Activated CD4-positive, alpha-beta memory T cell treated with anti-CD3 and anti-CD28 coated beads, Interleukin-2, amount 10 ng/mL, durations not matched to agents 7 days and 5 days (primary cell): ENCODE results near the gene ZNF892. TPM values are rescaled to one million over a fixed set of nuclear protein-coding genes. Genes with fewer than 3 reads are reported as not detected.
"Not testable (repeated sequence)": the region's sequence is repeated elsewhere in the genome, so short reads cannot be mapped to it uniquely, and the experiment has no call there.

Experiments
- CTCF ChIA-PET: fragments of 350-600 bp; sonication (Branson Sonifier 250); formaldehyde crosslinking; loops from one replicate; lab custom pipeline; 2021; ENCODE audit warnings: antibody characterized with exemption, inconsistent platforms; lab: Charles Lee
- POLR2A ChIA-PET: fragments of 350-600 bp; sonication (Branson Sonifier 250); formaldehyde crosslinking; loops from one replicate; lab custom pipeline; 2021; ENCODE audit warnings: antibody characterized with exemption; lab: Charles Lee
- DNase-seq: peaks from one replicate; pipeline ENCODE4 v3.0.0-alpha.2; 2020
- H3K27ac Mint-ChIP-seq: one replicate; pipeline ENCODE4 v1.8.0; 2021; ENCODE audit warnings: mild to moderate bottlenecking, mixed read lengths
- H3K27me3 Mint-ChIP-seq: one replicate; pipeline ENCODE4 v1.8.0; 2021; ENCODE audit warnings: mixed read lengths
- H3K36me3 Mint-ChIP-seq: one replicate; pipeline ENCODE4 v1.8.0; 2021; ENCODE audit warnings: low read depth, mixed read lengths
- H3K4me1 Mint-ChIP-seq: one replicate; pipeline ENCODE4 v1.8.0; 2021; ENCODE audit warnings: mixed read lengths
- H3K4me3 Mint-ChIP-seq: one replicate; pipeline ENCODE4 v1.8.0; 2021; ENCODE audit warnings: mild to moderate bottlenecking, mixed read lengths
- H3K9me3 Mint-ChIP-seq: one replicate; pipeline ENCODE4 v1.8.0; 2021; ENCODE audit warnings: mixed read lengths
- total RNA-seq, 2 experiments: library from RNA; stranded (reverse); gene quantifications; one replicate each; pipeline ENCODE4 v1.2.3, GENCODE V29; 2021

The ZNF892 gene
- total RNA-seq, 2 experiments from 2014 or later, result 3.0 to 3.2 TPM

DNA sequence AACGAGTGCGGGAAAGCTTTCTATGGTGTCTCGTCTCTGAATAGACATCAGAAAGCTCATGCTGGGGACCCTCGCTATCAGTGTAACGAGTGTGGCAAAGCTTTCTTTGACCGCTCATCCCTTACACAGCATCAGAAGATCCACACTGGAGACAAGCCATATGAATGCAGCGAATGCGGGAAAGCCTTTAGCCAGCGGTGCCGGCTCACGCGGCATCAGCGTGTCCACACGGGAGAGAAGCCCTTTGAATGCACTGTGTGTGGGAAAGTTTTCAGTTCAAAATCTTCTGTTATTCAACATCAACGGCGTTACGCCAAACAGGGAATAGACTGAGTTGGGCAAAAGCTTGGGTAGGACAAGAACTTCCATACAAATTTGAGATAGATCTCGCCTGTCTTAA, 25.5 kb upstream of the ZNF892 start:
- no peak for DNase-seq
- POLR2A ChIA-PET, result no interaction called here
- no peak overlapping the region for H3K4me3 Mint-ChIP-seq
- H3K27ac Mint-ChIP-seq, result no peak overlapping the region
- H3K9me3 Mint-ChIP-seq, result peaks cover 47% of the 10 kb centered on the region
- no peaks in the 10 kb centered on the region for H3K4me1 Mint-ChIP-seq
- peaks cover 65% of the 10 kb centered on the region for H3K36me3 Mint-ChIP-seq
- CTCF ChIA-PET, result no interaction called here
- H3K27me3 Mint-ChIP-seq, result no peaks in the 10 kb centered on the region

DNA sequence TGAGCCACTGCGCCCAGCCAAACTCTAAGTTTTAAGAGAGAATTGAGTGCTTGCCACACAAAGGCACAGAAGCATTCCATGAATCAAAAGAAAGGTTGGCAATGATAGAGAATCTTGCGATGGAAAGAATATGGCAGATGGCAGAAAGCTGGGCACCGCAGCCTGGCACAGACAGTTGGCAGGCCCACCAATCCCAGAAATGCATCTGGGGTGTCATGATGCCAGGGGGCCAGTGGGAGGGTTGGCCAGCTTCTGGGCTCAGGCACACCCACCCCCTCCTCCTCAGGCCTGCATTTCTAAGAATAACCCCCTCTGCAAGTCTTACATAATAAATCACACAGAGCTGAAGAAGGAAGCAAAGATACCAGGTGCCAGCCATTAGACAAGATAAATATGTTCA, 22.1 kb upstream of the ZNF892 start:
- Mint-ChIP-seq H3K36me3 (peaks cover 36% of the 10 kb centered on the region), H3K9me3 (peaks cover 35% of the 10 kb centered on the region), H3K27me3 (peaks cover 2% of the 10 kb centered on the region), H3K4me1 (no peaks in the 10 kb centered on the region), H3K4me3 (no peak overlapping the region), H3K27ac (no peak overlapping the region)
- no peak for DNase-seq
- ChIA-PET POLR2A (no interaction called here), CTCF (no interaction called here)

DNA sequence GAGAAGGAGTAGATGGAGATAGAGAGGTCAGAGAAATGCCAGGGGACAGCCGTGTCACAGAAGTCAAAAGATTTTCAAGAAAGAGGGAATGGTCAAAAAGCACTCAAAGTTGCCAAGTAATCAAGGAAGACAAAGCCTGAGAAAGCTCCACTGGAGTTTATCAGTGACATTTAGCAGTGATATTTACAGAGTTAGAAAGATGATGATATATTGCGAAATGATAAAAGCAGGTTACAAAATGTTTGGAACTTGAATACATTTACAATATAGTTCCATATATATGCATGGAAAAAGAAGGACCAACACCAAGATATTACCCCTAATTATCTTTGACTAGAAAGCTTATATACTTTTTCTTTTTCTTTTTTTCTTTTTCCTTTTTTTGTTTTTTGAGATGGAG, 21.3 kb upstream of the ZNF892 start:
- no peak for DNase-seq
- CTCF ChIA-PET, result no interaction called here
- peaks cover 29% of the 10 kb centered on the region for H3K36me3 Mint-ChIP-seq

DNA sequence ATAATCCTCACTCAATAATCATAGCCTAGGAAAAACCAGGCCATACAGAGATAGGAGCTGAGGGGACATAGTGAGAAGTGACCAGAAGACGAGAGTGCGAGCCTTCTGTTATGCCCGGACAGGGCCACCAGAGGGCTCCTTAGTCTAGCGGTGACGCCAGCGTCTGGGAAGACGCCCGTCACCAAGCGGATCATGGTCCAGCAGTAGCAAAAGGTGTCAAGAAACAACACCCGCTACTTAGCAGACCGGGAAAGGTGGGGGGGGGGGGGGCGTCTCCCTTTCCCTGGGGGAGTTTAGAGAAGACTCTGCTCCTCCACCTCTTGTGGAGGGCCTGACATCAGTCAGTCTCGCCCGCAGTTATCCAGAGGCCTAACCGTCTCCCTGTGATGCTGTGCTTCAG, 14.4 kb upstream of the ZNF892 start:
- POLR2A ChIA-PET, H3K27ac Mint-ChIP-seq, H3K4me1 Mint-ChIP-seq, H3K9me3 Mint-ChIP-seq, H3K27me3 Mint-ChIP-seq, H3K4me3 Mint-ChIP-seq, H3K36me3 Mint-ChIP-seq, CTCF ChIA-PET: not testable (repeated sequence)
- DNase-seq, result peak; percentile 43

More for the DNA sequence above, 21.3 kb upstream of the ZNF892 start:
- H3K4me3 Mint-ChIP-seq, result no peak overlapping the region
- peaks cover 2% of the 10 kb centered on the region for H3K27me3 Mint-ChIP-seq
- no peak overlapping the region for H3K27ac Mint-ChIP-seq
- no peaks in the 10 kb centered on the region for H3K4me1 Mint-ChIP-seq
- POLR2A ChIA-PET, result no interaction called here
- H3K9me3 Mint-ChIP-seq, result peaks cover 29% of the 10 kb centered on the region

DNA sequence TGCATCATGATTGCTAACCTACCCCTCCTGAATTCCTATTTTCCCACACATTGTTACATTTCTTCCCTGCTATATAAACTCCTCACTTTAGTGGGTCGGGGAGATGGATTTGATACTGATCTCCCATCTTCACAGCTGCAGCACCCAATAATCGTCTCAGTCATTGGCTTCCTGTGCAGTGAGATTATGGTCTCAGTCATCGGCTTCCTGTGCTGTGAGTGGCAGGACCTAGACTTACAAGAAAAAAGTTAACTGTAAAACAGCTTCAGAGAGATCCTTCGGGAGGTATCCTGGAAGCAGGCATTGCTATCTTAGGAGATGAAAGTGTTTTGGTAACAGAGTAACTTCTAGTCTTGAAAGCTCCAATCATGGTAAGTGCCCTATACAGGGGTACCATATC, 3.4 kb upstream of the ZNF892 start:
- POLR2A ChIA-PET, result no interaction called here
- CTCF ChIA-PET, result no interaction called here
- no peak for DNase-seq
- Mint-ChIP-seq H3K27me3 (no peaks in the 10 kb centered on the region), H3K36me3 (peaks cover 10% of the 10 kb centered on the region), H3K27ac (no peak overlapping the region), H3K4me3 (no peak overlapping the region), H3K4me1 (peaks cover 14% of the 10 kb centered on the region), H3K9me3 (peaks cover 16% of the 10 kb centered on the region)

DNA sequence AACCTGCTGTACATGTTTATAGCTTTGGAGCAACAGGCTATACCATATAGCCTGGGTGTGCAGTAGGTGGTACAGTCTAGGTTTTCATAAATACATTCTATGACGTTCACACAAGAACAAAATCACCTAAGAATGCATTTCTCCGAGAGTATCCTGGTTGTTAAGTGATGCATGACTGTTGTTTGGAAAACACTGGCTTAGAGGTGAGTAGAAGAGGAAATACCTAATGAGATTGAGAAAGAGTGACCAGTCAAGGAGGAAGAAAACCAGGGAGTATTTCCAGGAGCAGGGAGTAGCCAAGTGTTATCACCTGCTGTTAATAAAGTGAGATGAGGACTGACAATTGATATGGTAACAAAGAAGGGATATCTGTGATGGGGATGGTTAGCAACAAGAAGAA, 2.9 kb upstream of the ZNF892 start:
- POLR2A ChIA-PET, result no interaction called here
- Mint-ChIP-seq H3K36me3 (peaks cover 15% of the 10 kb centered on the region), H3K27me3 (no peaks in the 10 kb centered on the region), H3K27ac (no peak overlapping the region), H3K4me3 (no peak overlapping the region), H3K9me3 (peaks cover 20% of the 10 kb centered on the region), H3K4me1 (peaks cover 14% of the 10 kb centered on the region)
- CTCF ChIA-PET, result no interaction called here
- no peak for DNase-seq

DNA sequence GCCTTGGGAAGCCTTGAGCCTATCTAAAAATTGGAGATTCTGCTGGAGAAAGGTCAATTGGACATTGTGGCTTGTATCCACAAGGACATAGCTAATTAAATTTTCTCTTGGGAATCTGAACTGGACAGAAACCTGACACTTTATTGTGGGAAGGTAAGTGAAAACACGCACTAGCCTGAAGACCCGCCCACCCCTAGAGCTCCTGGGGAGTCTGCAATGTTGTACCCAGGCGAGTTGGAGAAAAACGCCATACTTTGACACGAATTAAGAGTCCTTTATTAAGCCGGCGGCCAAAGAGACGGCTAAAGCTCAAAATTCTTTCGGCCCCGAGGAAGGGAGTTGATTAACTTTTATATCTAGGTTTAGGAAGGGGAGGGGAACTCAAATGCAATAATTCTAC, 1.2 kb upstream of the ZNF892 start:
- ChIA-PET CTCF (interaction anchor here (0.6 to 1.6 kb wide), 3 partner anchors 10 to 195 kb away, joined by 3 to 4 read pairs (median 3); no protein-coding TSS in a partner anchor), POLR2A (interaction anchor here (0.6 kb wide), 1 partner anchor 48 kb away, joined by 3 read pairs; no protein-coding TSS in a partner anchor)
- Mint-ChIP-seq H3K36me3 (peaks cover 26% of the 10 kb centered on the region), H3K4me1 (peaks cover 14% of the 10 kb centered on the region), H3K4me3 (peak overlapping the region; percentile 86), H3K27ac (no peak overlapping the region), H3K27me3 (no peaks in the 10 kb centered on the region), H3K9me3 (peaks cover 26% of the 10 kb centered on the region)
- DNase-seq, result no peak

DNA sequence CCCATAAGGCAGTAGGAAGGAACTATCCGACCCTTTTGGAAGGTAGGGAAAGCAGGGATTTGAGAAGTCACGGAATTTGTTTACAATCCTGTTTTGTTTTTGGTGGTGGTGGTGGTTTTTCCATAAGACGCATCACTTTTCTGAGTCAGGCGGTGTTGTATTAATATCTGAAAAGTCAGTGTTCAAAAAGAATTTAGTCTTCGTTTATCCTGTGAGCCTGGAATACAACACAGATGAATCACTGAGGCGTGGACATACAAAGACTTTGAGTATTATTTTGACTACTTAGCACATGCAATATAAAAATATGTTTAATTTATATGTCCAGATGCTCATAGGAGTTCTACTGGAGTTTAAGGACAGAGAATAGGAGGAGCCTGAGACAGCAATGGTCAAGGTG, 785 bp downstream of the ZNF892 start:
- Mint-ChIP-seq H3K27ac (no peak overlapping the region), H3K27me3 (no peaks in the 10 kb centered on the region), H3K36me3 (peaks cover 42% of the 10 kb centered on the region), H3K4me3 (peak overlapping the region; percentile 86), H3K4me1 (peaks cover 14% of the 10 kb centered on the region), H3K9me3 (peaks cover 42% of the 10 kb centered on the region)
- POLR2A ChIA-PET, result no interaction called here
- no peak for DNase-seq
- CTCF ChIA-PET, result no interaction called here

DNA sequence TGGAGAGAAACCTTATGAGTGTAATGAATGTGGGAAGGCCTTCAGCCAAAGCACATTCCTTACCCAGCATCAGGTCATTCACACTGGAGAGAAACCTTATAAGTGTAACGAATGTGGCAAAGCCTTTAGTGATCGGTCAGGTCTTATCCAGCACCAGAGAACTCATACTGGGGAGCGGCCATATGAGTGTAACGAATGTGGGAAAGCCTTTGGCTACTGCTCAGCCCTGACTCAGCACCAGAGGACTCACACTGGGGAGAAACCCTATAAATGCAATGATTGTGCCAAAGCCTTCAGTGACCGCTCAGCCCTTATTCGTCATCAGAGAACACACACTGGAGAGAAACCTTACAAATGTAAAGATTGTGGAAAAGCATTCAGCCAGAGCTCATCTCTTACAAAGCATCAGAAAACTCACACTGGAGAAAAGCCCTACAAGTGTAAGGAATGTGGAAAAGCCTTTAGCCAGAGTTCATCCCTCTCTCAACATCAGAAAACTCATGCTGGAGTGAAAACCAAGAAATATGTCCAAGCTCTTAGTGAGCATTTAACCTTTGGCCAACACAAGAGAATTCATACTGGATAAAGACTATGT, 7.8 kb downstream of the ZNF892 start:
- Mint-ChIP-seq H3K4me1 (no peaks in the 10 kb centered on the region), H3K36me3 (peaks cover 72% of the 10 kb centered on the region), H3K27ac (no peak overlapping the region), H3K9me3 (peaks cover 83% of the 10 kb centered on the region), H3K27me3 (no peaks in the 10 kb centered on the region), H3K4me3 (no peak overlapping the region)
- CTCF ChIA-PET, result no interaction called here
- DNase-seq, result no peak
- POLR2A ChIA-PET, result no interaction called here

DNA sequence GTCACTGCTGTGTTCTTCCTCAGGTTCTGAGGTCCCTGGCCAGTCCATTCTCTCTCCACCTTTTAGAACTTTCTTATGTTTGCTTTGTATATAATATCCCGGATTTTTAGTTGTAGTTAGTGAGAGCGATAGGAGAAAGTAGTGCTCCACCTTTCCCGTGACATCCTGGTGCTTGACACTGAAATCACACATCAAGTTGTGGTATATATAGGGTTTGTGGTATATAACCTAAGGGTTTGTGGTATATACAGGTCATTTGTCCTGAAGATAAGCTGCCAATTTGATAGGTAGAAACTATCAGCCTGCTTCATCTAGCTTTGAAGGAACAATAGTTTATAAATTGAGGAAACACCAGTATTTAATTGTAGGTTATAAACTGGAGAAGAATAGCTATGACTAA, 13.1 kb downstream of the ZNF892 start:
- Mint-ChIP-seq H3K4me1 (no peaks in the 10 kb centered on the region), H3K4me3 (no peak overlapping the region), H3K27ac (no peak overlapping the region), H3K36me3 (peaks cover 25% of the 10 kb centered on the region), H3K27me3 (no peaks in the 10 kb centered on the region), H3K9me3 (peaks cover 56% of the 10 kb centered on the region)
- ChIA-PET CTCF (interaction anchor here (0.6 kb wide), 1 partner anchor 26 kb away, joined by 3 read pairs; no protein-coding TSS in a partner anchor), POLR2A (no interaction called here)
- DNase-seq, result no peak

DNA sequence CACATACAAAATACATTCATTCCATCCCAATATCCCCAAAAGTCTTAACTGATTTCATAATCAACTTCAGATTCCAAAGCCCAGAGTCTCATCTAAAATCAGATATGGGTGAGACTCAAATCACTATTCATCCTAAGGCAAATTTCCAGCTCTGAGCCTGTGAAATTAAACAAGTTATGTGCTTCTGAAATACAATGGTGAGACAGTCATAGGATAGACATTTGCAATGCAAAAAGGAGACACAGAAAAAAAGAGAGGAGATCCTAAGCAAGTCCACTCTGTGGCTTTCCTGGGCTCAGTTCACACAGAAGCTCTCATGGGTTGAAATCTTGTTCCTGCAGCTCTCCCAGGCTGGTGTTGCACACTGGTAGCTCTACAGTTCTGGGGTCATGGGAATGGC, 18.3 kb downstream of the ZNF892 start:
- DNase-seq, result no peak
- H3K36me3 Mint-ChIP-seq, result no peaks in the 10 kb centered on the region
- peaks cover 21% of the 10 kb centered on the region for H3K9me3 Mint-ChIP-seq
- peaks cover 2% of the 10 kb centered on the region for H3K27me3 Mint-ChIP-seq
- H3K27ac Mint-ChIP-seq, result no peak overlapping the region
- POLR2A ChIA-PET, result interaction anchor here (1.0 kb wide), 1 partner anchor 12 kb away, joined by 3 read pairs; no protein-coding TSS in a partner anchor
- no peak overlapping the region for H3K4me3 Mint-ChIP-seq
- CTCF ChIA-PET, result no interaction called here
- no peaks in the 10 kb centered on the region for H3K4me1 Mint-ChIP-seq

DNA sequence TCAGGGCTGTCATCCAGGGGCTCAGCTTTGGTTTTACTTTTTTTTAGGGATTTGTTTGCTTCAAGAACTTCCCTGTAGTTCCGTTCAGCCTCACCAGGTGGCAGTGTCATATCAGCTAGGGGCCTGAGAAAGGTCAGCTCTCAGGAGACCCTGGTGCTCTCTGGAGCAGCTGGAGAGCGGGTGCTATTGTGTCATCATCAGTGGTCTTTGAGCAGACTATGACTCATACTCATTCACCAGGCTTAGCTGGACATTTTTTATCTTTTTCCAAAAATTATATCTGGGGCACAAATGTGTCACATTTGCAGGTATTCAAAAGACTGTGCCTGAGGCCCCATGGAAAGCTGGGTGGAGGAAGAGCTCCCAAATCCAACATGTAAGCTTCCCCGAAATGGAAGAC, 24.4 kb downstream of the ZNF892 start:
- peaks cover 13% of the 10 kb centered on the region for H3K9me3 Mint-ChIP-seq
- peaks cover 2% of the 10 kb centered on the region for H3K27me3 Mint-ChIP-seq
- H3K4me1 Mint-ChIP-seq, result no peaks in the 10 kb centered on the region
- peak; percentile 20 for DNase-seq
- ChIA-PET CTCF (interaction anchor here (1.0 to 1.9 kb wide), 4 partner anchors 9 to 153 kb away, joined by 3 to 6 read pairs (median 4); no protein-coding TSS in a partner anchor), POLR2A (no interaction called here)
- no peak overlapping the region for H3K27ac Mint-ChIP-seq
- no peak overlapping the region for H3K4me3 Mint-ChIP-seq
- no peaks in the 10 kb centered on the region for H3K36me3 Mint-ChIP-seq

DNA sequence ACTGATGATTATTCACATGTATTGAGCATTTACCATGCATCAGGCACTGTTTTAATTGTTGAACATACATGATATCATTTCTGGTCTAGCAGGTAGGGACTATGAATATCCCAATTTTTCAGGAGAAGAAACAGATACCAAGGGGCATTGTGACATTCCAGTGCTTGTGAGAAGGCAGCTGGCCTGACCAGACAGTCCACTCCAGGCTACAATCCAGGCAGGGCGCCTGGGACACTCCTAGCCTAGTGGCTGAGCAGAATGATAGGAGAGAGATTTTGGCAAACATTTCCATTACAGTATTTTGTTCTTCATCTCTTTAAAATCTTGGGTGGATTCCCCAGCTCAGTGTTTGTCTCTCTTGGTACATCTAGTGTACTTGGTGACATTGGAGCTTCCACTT, 24.9 kb downstream of the ZNF892 start:
- ChIA-PET CTCF (interaction anchor here (1.2 to 1.9 kb wide), 3 partner anchors 10 to 153 kb away, joined by 3 to 6 read pairs (median 3); no protein-coding TSS in a partner anchor), POLR2A (no interaction called here)
- DNase-seq, result no peak
- Mint-ChIP-seq H3K4me1 (no peaks in the 10 kb centered on the region), H3K36me3 (no peaks in the 10 kb centered on the region), H3K27me3 (peaks cover 2% of the 10 kb centered on the region), H3K4me3 (no peak overlapping the region), H3K27ac (no peak overlapping the region), H3K9me3 (peaks cover 13% of the 10 kb centered on the region)

DNA sequence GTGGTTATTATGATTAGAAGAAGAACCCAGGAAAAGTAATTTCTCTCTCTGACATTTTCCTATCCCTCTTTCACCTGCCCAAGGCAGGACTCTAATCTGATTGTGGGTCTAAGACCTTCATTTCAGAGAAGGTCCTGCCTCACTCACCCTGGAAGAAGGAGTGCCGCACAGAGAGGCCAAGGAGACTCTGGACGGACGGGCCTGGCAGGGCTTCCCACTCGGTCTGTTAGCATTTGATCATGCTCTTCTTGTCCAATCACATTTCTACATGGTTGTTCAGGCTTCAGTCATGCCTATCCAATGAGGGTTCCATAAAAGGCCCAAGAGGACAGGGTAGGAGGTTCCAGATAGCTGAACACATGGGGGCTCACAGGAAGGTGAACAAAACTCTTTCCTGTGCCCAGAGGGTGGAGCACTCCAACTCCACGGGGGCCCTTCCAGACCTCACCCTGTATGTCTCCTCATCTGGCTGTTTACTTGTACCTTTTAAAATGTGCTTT, 27.0 kb downstream of the ZNF892 start:
- H3K27me3 Mint-ChIP-seq, result peaks cover 2% of the 10 kb centered on the region
- H3K36me3 Mint-ChIP-seq, result no peaks in the 10 kb centered on the region
- H3K9me3 Mint-ChIP-seq, result peaks cover 16% of the 10 kb centered on the region
- no peak overlapping the region for H3K27ac Mint-ChIP-seq
- ChIA-PET POLR2A (no interaction called here), CTCF (no interaction called here)
- no peak for DNase-seq
- H3K4me1 Mint-ChIP-seq, result no peaks in the 10 kb centered on the region
- no peak overlapping the region for H3K4me3 Mint-ChIP-seq
